ENCODE measurements around the gene FAIM2. TPM values are rescaled to one million over a fixed set of nuclear protein-coding genes. Genes with fewer than 3 reads are reported as not detected.
"Not testable (repeated sequence)": the region's sequence is repeated elsewhere in the genome, so short reads cannot be mapped to it uniquely, and the experiment has no call there.

FAIM2 gene
- polyA plus RNA-seq, 4 donors = 2.2 to 13.5 TPM; not detected in 2

DNA sequence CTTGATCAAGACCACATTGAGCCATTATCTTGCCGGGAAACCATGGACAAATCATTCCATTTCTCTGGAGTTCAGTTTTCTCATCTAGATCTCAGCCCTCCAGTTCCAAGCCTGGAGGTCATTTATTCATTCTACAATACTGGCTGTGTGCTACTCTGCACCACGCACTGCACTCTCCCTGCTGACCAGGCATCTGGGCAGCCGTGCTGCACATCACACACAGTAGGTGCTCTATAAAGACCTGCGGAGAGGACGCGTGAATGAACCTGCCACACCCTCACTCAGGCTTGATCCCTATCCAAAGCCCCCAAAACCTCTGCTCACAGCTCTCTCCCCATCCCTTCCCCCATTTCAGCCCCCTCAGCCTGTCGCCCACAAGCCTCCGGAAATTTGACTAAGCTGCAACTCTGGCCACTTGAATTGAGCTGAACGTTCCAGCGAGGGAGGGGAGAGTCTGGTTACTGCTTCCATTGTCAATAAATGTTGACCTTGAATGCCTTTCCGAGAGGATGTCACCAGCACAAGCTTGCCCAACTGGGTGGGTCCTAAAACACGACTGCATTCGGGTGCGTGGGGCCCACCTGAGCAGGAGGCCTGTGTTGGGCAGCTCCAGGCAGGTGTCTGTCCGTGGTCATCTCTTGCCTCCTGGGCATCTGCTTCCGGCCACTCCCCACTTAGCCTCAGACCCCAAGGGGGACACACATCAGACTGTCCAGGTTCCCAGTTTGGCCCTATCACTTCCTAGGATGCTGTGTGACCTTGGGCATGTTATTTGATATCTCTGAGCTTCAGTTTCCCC, 17.8 kb downstream of the FAIM2 start:
- FAIRE-seq (no peak), DNase-seq (no peak)
- H3K27me3 ChIP-seq (ENCODE audit: control insufficient read depth in 3 of 3, insufficient read depth in 3 of 3, low read length in 3 of 3) = peaks cover 0 to 32% (median 0%) of the 10 kb centered on the region in 3 donors
- WGBS, 3 donors = 57 to 65% (median 62%) methylated on average over 16 of the region's 16 CpGs
- H3K4me1 ChIP-seq (ENCODE audit: control insufficient read depth in 3 of 3, insufficient read depth in 2 of 3, low read depth in 1 of 3, low read length in 2 of 3) = no peaks in the 10 kb centered on the region
- no peak overlapping the region for H3K27ac ChIP-seq (ENCODE audit: low read depth in 1 of 3, low read length in 2 of 3)
- H3K4me3 ChIP-seq (ENCODE audit: low read depth in 1 of 3, low read length in 3 of 3) = no peak overlapping the region
- no peaks in the 10 kb centered on the region for H3K9me3 ChIP-seq (ENCODE audit: control insufficient read depth in 2 of 2, insufficient read depth in 1 of 2, low read depth in 1 of 2, low read length in 1 of 2)
- no peaks in the 10 kb centered on the region for H3K36me3 ChIP-seq (ENCODE audit: control insufficient read depth in 3 of 3, insufficient read depth in 2 of 3, low read depth in 1 of 3, low read length in 3 of 3)

DNA sequence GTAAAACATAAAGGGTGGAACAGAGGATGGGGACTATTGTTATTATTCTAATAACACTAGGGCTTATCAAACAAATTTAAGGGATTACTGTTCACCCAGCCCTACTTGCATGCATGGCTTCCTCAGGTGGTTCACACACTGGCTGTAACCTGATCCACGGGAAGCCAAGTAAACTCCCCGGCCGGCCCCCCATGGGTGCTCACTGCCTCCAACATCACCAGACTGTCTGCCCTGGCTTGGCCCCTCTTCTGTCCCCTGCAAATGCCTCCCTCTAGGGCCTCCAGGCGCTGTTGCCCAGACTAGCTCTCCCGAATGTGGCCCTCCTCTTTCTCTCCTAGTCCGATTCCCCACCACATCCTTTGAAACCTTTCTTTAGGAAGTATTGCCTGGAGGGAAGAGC, 18.6 kb downstream of the FAIM2 start:
- Histone ChIP-seq H3K9me3 (ENCODE audit: control insufficient read depth in 2 of 2, insufficient read depth in 1 of 2, low read depth in 1 of 2, low read length in 1 of 2) (no peaks in the 10 kb centered on the region), H3K27ac (ENCODE audit: low read depth in 1 of 3, low read length in 2 of 3) (no peak overlapping the region), H3K4me3 (ENCODE audit: low read depth in 1 of 3, low read length in 3 of 3) (no peak overlapping the region), H3K36me3 (ENCODE audit: control insufficient read depth in 3 of 3, insufficient read depth in 2 of 3, low read depth in 1 of 3, low read length in 3 of 3) (no peaks in the 10 kb centered on the region), H3K27me3 (ENCODE audit: control insufficient read depth in 3 of 3, insufficient read depth in 3 of 3, low read length in 3 of 3) (peaks cover 0 to 32% (median 0%) of the 10 kb centered on the region in 3 donors), H3K4me1 (ENCODE audit: control insufficient read depth in 3 of 3, insufficient read depth in 2 of 3, low read depth in 1 of 3, low read length in 2 of 3) (no peaks in the 10 kb centered on the region)
- DNase-seq (no peak), FAIRE-seq (no peak)
- 67 to 71% (median 71%) methylated on average over 6 of the region's 6 CpGs for WGBS, 3 donors

GRCh38 chr12:49882851-49883464, 20.7 kb downstream of the FAIM2 start:
- DNase-seq = no peak
- no peaks in the 10 kb centered on the region for H3K36me3 ChIP-seq (ENCODE audit: control insufficient read depth in 3 of 3, insufficient read depth in 2 of 3, low read depth in 1 of 3, low read length in 3 of 3)
- H3K9me3 ChIP-seq (ENCODE audit: control insufficient read depth in 2 of 2, insufficient read depth in 1 of 2, low read depth in 1 of 2, low read length in 1 of 2) = no peaks in the 10 kb centered on the region
- WGBS, 3 donors = 55 to 73% (median 66%) methylated on average over 9 of the region's 9 CpGs
- no peak overlapping the region for H3K27ac ChIP-seq (ENCODE audit: low read depth in 1 of 3, low read length in 2 of 3)
- no peaks in the 10 kb centered on the region for H3K4me1 ChIP-seq (ENCODE audit: control insufficient read depth in 3 of 3, insufficient read depth in 2 of 3, low read depth in 1 of 3, low read length in 2 of 3)
- no peak for FAIRE-seq
- H3K4me3 ChIP-seq (ENCODE audit: low read depth in 1 of 3, low read length in 3 of 3) = no peak overlapping the region
- H3K27me3 ChIP-seq (ENCODE audit: control insufficient read depth in 3 of 3, insufficient read depth in 3 of 3, low read length in 3 of 3) = peaks cover 0 to 32% (median 0%) of the 10 kb centered on the region in 3 donors

DNA sequence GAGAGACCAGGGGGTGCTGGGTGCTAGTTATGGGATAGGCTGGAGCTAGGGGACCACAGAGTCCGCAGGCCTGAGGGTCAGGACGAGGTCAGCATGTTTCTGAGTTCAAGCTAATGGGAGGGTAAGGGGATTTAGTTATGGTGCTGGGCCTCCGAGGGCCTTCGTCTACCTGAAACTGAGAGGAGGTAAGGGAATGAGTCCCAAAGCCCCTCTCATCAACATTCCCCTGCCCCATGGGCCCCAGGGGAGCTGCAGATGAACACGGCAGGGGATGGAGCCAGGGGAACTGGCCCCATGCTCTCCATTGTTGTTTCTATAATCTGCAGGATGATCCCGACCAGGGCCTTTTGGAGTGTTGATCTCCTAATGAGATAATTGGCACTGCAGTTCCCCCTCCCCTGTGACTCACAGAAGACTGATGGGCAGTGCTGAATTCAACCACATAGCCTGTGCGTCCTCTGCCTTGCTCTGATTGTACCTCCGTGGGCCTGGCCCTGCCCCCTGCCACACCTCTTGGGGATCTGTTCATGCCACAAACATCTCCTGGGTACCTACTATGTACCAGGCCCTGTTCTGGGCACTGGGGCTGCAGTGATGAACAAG, 21.4 kb downstream of the FAIM2 start:
- Histone ChIP-seq H3K4me1 (ENCODE audit: control insufficient read depth in 3 of 3, insufficient read depth in 2 of 3, low read depth in 1 of 3, low read length in 2 of 3) (no peaks in the 10 kb centered on the region), H3K27ac (ENCODE audit: low read depth in 1 of 3, low read length in 2 of 3) (no peak overlapping the region), H3K36me3 (ENCODE audit: control insufficient read depth in 3 of 3, insufficient read depth in 2 of 3, low read depth in 1 of 3, low read length in 3 of 3) (no peaks in the 10 kb centered on the region), H3K9me3 (ENCODE audit: control insufficient read depth in 2 of 2, insufficient read depth in 1 of 2, low read depth in 1 of 2, low read length in 1 of 2) (no peaks in the 10 kb centered on the region), H3K27me3 (ENCODE audit: control insufficient read depth in 3 of 3, insufficient read depth in 3 of 3, low read length in 3 of 3) (peaks cover 0 to 32% (median 0%) of the 10 kb centered on the region in 3 donors), H3K4me3 (ENCODE audit: low read depth in 1 of 3, low read length in 3 of 3) (no peak overlapping the region)
- FAIRE-seq (no peak), DNase-seq (no peak)
- WGBS, 3 donors = 69 to 75% (median 74%) methylated on average over 8 of the region's 8 CpGs

DNA sequence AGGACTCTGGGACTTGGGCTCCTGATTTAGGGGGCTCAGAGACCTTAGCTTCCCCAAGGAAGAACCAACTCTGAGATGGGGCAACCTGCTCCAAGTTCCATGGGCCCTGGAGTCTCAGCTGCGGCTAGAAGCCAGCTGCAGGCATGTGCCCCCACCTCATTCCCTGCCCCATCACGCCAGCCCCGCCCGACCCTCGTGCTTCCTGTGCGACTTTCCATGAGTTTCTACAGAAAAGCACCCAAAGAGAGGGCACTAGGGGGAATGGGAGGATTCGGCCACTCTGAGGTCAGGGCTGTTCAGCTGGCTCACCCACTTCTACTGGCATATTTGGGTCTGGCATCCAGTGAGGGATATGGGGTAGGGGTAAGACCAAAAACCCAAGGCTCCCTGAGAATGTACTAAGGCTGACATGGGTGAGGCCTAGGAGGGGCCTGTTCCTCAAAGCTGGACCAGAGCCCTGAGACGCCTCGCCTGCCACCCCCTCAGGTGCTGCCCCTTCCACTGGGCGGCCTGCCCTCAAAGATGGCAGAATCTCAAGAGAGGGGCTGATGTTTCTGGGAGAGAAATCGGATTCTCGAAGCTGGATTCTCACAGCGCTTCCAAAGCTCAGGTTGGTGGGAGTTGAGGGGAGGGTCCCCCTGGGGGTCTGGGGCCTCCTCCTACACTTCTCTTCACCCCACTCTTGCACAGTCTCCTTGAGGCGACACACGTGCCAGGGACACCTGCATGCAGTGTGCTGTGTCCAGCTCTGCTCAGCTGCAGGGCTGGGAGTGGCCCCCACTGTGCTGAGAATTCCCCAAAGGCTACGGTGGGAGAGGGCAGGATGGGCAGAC, 22.1 kb downstream of the FAIM2 start:
- no peak for FAIRE-seq
- Histone ChIP-seq H3K36me3 (ENCODE audit: control insufficient read depth in 3 of 3, insufficient read depth in 2 of 3, low read depth in 1 of 3, low read length in 3 of 3) (no peaks in the 10 kb centered on the region), H3K27ac (ENCODE audit: low read depth in 1 of 3, low read length in 2 of 3) (no peak overlapping the region), H3K27me3 (ENCODE audit: control insufficient read depth in 3 of 3, insufficient read depth in 3 of 3, low read length in 3 of 3) (peaks cover 0 to 25% (median 0%) of the 10 kb centered on the region in 3 donors), H3K4me3 (ENCODE audit: low read depth in 1 of 3, low read length in 3 of 3) (no peak overlapping the region), H3K4me1 (ENCODE audit: control insufficient read depth in 3 of 3, insufficient read depth in 2 of 3, low read depth in 1 of 3, low read length in 2 of 3) (no peaks in the 10 kb centered on the region), H3K9me3 (ENCODE audit: control insufficient read depth in 2 of 2, insufficient read depth in 1 of 2, low read depth in 1 of 2, low read length in 1 of 2) (no peaks in the 10 kb centered on the region)
- 84 to 91% (median 91%) methylated on average over 16 of the region's 16 CpGs for WGBS, 3 donors
- no peak for DNase-seq

DNA sequence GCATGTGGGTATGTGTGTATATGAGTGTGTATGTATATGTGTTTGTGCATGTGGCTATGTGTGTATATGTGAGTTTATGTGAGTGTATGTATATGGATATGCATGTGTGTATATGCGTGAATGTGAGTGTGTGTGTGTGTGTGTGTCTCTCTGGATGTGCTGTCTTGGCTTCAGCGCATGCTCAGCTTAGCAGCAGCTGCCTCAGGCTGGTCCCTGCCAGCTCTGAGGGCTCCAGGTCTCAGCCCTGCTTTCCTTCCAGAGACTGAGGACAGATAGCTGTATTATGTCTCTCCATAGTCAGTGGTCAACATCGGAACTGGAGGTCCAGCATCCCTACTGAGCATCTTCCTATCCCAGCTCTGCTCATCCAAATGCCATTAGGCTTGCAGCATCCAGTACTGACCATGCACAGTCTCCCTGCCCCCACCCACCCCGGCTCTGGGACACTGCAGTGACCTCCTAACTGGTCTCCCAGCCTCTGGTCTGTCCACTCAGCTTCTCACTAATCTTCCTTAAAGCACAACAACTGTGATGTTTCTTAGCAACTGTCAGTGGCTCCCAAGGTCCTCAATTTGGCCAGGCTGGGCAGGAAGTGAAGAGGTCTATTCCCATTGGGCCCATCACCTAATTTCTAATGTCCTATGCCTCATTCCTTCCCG, 22.8 kb downstream of the FAIM2 start:
- Histone ChIP-seq H3K36me3 (ENCODE audit: control insufficient read depth in 3 of 3, insufficient read depth in 2 of 3, low read depth in 1 of 3, low read length in 3 of 3) (no peaks in the 10 kb centered on the region), H3K4me1 (ENCODE audit: control insufficient read depth in 3 of 3, insufficient read depth in 2 of 3, low read depth in 1 of 3, low read length in 2 of 3) (no peaks in the 10 kb centered on the region), H3K27ac (ENCODE audit: low read depth in 1 of 3, low read length in 2 of 3) (no peak overlapping the region), H3K4me3 (ENCODE audit: low read depth in 1 of 3, low read length in 3 of 3) (no peak overlapping the region), H3K9me3 (ENCODE audit: control insufficient read depth in 2 of 2, insufficient read depth in 1 of 2, low read depth in 1 of 2, low read length in 1 of 2) (no peaks in the 10 kb centered on the region), H3K27me3 (ENCODE audit: control insufficient read depth in 3 of 3, insufficient read depth in 3 of 3, low read length in 3 of 3) (peaks cover 0 to 25% (median 0%) of the 10 kb centered on the region in 3 donors)
- 73 to 90% (median 82%) methylated on average over 5 of the region's 5 CpGs for WGBS, 3 donors
- no peak for FAIRE-seq
- DNase-seq = no peak

DNA sequence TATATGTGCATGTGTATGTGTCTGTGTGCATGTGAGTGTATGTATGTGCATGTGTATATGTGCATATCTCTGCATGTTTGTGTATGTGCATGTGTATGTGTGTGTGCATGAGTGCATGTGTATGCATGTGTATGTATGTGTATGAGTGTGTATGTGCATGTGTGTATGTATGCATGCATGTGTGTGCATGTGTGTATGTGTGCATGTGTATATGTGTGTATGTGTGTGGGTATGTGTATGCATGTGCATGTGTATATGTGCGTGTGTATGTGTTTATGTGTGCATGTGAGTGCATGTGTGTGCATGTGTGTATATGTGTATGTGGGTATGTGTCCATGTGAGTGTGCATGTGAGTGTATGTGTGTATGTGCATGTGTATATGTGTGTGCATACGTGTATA, 24.6 kb downstream of the FAIM2 start:
- FAIRE-seq; H3K4me3 ChIP-seq (ENCODE audit: low read depth in 1 of 3, low read length in 3 of 3); H3K9me3 ChIP-seq (ENCODE audit: control insufficient read depth in 2 of 2, insufficient read depth in 1 of 2, low read depth in 1 of 2, low read length in 1 of 2); DNase-seq; H3K36me3 ChIP-seq (ENCODE audit: control insufficient read depth in 3 of 3, insufficient read depth in 2 of 3, low read depth in 1 of 3, low read length in 3 of 3); H3K4me1 ChIP-seq (ENCODE audit: control insufficient read depth in 3 of 3, insufficient read depth in 2 of 3, low read depth in 1 of 3, low read length in 2 of 3); H3K27ac ChIP-seq (ENCODE audit: low read depth in 1 of 3, low read length in 2 of 3); H3K27me3 ChIP-seq (ENCODE audit: control insufficient read depth in 3 of 3, insufficient read depth in 3 of 3, low read length in 3 of 3): not testable (repeated sequence)
- 87 to 91% (median 90%) methylated on average over 2 of the region's 2 CpGs for WGBS, 3 donors

DNA sequence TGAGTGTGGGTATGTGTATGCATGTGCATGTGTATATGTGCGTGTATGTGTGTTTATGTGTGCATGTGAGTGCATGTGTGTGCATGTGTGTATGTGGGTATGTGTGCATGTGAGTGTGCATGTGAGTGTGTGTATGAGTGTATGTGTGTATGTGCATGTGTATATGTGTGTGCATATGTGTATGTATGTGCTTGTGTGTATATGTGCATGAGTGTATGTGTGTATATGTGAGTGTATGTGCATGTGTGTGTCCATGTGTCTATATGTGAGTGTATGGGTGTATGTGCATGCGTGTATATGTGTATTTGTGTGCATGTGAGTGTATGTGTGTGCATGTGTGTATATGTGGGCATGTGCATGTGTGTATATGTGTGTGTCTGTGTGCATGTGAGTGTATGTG, 25.7 kb downstream of the FAIM2 start:
- no peak overlapping the region for H3K4me3 ChIP-seq (ENCODE audit: low read depth in 1 of 3, low read length in 3 of 3)
- H3K4me1 ChIP-seq (ENCODE audit: control insufficient read depth in 3 of 3, insufficient read depth in 2 of 3, low read depth in 1 of 3, low read length in 2 of 3) = no peaks in the 10 kb centered on the region
- no peak for DNase-seq
- H3K36me3 ChIP-seq (ENCODE audit: control insufficient read depth in 3 of 3, insufficient read depth in 2 of 3, low read depth in 1 of 3, low read length in 3 of 3) = no peaks in the 10 kb centered on the region
- no peak for FAIRE-seq
- 14 to 75% (median 73%) methylated on average over 1 to 2 of the region's 2 CpGs for WGBS, 3 donors
- H3K9me3 ChIP-seq (ENCODE audit: control insufficient read depth in 2 of 2, insufficient read depth in 1 of 2, low read depth in 1 of 2, low read length in 1 of 2) = no peaks in the 10 kb centered on the region
- no peak overlapping the region for H3K27ac ChIP-seq (ENCODE audit: low read depth in 1 of 3, low read length in 2 of 3)
- H3K27me3 ChIP-seq (ENCODE audit: control insufficient read depth in 3 of 3, insufficient read depth in 3 of 3, low read length in 3 of 3) = peaks cover 0 to 8% (median 0%) of the 10 kb centered on the region in 3 donors
